ENCODE results near the gene STRADA. TPM values are rescaled to one million over a fixed set of nuclear protein-coding genes. Genes with fewer than 3 reads are reported as not detected.

The STRADA gene
- total and polyA plus RNA-seq, 8 donors, result 28.1 to 87.5 (median 80.6) TPM

DNA sequence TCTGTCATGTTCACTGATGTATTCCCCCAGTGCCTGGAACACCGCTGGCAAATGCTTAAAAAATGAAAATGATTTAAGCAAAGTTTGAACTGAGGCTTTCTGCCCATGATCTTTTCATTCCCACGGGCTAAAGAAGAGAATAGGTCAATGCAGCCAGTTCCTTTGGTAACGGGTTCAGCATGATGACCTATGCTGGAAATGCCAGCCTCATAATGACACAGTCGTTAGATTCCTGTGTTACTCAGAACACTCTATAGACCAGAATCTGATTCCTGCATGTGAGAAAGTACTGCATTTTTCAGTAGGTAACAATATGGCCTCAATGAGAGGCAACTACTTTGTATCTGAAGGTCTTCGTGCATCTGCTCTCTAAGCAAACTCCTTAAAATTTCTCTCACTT lies 22.6 kb downstream of the STRADA start:
- no peaks in the 10 kb centered on the region for H3K27me3 ChIP-seq
- no peaks in the 10 kb centered on the region for H3K4me1 ChIP-seq
- no peak overlapping the region for H3K27ac ChIP-seq
- no peak overlapping the region for H3K4me3 ChIP-seq
- H3K9me3 ChIP-seq, result no peaks in the 10 kb centered on the region
- DNase-seq (no peak), ATAC-seq (no peak)
- intact Hi-C loops (cut with DNase I), result no loop called here
- H3K36me3 ChIP-seq, result peaks cover 0 to 26% of the 10 kb centered on the region in 2 donors
- TF ChIP-seq, protein P1, sequence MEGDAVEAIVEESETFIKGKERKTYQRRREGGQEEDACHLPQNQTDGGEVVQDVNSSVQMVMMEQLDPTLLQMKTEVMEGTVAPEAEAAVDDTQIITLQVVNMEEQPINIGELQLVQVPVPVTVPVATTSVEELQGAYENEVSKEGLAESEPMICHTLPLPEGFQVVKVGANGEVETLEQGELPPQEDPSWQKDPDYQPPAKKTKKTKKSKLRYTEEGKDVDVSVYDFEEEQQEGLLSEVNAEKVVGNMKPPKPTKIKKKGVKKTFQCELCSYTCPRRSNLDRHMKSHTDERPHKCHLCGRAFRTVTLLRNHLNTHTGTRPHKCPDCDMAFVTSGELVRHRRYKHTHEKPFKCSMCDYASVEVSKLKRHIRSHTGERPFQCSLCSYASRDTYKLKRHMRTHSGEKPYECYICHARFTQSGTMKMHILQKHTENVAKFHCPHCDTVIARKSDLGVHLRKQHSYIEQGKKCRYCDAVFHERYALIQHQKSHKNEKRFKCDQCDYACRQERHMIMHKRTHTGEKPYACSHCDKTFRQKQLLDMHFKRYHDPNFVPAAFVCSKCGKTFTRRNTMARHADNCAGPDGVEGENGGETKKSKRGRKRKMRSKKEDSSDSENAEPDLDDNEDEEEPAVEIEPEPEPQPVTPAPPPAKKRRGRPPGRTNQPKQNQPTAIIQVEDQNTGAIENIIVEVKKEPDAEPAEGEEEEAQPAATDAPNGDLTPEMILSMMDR (IDR thresholded peaks at IDR 0.05), result no peak

DNA sequence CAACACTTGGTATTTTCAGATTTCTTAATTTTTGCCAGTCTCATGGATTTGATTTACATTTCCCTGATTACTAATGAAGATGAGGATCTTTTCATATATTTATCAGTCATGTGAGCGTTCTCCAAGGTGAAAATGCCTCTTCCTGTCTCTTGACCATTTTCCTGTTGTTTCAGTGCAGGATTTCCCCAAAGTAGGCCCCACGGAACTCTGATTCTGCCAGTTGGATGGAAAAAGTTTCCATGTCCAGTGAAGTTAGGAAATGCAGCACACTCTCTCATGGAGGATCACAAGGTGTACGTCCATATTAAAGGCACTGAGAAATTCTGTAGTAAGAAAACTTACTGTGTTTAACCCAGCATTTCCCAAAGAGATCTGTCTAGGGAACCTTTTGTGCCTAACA lies 25.2 kb downstream of the STRADA start:
- Histone ChIP-seq H3K27ac (no peak overlapping the region), H3K4me3 (no peak overlapping the region), H3K27me3 (no peaks in the 10 kb centered on the region), H3K36me3 (peaks cover 0 to 51% of the 10 kb centered on the region in 2 donors), H3K4me1 (no peaks in the 10 kb centered on the region), H3K9me3 (no peaks in the 10 kb centered on the region)
- TF ChIP-seq, protein P1 (IDR thresholded peaks at IDR 0.05), result no peak
- intact Hi-C loops (cut with DNase I), result no loop called here
- DNase-seq, result no peak
- no peak for ATAC-seq

DNA sequence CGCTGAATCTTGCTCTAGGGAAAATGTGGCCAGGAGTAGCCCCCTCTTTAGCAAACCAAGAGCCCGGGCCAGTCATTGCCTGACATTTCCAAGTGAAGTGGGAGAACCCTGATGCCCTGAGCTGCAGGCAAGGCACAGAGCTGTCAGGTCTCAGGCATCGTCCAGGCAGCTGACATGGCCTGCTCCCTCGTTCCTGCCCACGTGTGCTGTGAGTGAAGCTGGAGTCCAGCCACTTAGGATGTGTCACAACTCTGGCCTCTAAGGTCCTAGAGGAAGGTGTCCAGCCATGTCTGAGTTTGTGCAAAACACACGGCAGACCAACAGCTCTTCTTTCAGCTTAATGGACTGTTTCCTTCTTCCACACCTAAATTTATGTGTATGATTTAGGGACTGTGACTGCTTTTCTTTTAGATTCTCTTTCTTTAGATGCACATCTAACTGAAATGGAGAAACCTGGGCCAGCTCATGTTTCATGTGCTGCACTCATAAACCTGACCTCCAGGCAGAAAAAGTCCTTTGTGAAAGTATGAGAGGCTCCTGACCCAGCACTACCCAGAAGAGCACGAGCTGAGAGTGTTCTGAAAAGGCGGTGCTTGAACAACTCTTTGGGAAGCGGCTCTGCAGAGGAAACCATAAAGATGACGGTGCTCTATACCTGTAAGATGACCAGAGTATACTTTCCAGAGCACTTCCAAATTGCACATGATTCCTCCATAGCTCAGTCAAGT lies 26.9 kb downstream of the STRADA start:
- peak; percentile 69 for ATAC-seq
- intact Hi-C loops (cut with DNase I), result no loop called here
- Histone ChIP-seq H3K27me3 (no peaks in the 10 kb centered on the region), H3K4me1 (no peaks in the 10 kb centered on the region), H3K9me3 (no peaks in the 10 kb centered on the region), H3K36me3 (peaks cover 0 to 65% of the 10 kb centered on the region in 2 donors), H3K4me3 (no peak overlapping the region), H3K27ac (no peak overlapping the region)
- no peak for DNase-seq
- TF ChIP-seq, protein P1 (IDR thresholded peaks at IDR 0.05), result no peak

DNA sequence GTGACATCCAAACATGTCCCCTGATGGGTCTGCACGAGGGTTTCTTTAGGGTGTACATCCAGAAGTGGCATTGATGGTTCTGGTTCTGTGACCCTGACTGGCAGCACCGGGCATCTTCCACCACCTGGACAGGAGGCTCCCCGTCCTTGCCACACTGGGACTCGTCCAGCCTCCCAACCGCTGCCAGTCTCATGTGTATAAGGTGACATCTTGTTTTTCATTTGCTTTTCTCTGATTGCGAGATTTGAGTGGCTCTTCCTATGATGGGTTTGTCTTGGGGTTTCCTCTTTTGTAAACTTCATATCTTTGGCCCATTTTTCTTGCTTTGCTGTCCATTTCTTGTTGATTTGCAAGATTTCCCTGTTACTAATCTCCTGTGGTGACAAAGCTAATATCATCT lies 32.5 kb downstream of the STRADA start:
- H3K27ac ChIP-seq, result no peak overlapping the region
- TF ChIP-seq, protein P1 (IDR thresholded peaks at IDR 0.05), result no peak
- no peak overlapping the region for H3K4me3 ChIP-seq
- peaks cover 0 to 92% of the 10 kb centered on the region in 2 donors for H3K36me3 ChIP-seq
- no peak for ATAC-seq
- peaks cover 0 to 11% of the 10 kb centered on the region in 2 donors for H3K4me1 ChIP-seq
- intact Hi-C loops (cut with DNase I), result no loop called here
- DNase-seq, result no peak
- H3K9me3 ChIP-seq, result no peaks in the 10 kb centered on the region
- no peaks in the 10 kb centered on the region for H3K27me3 ChIP-seq

DNA sequence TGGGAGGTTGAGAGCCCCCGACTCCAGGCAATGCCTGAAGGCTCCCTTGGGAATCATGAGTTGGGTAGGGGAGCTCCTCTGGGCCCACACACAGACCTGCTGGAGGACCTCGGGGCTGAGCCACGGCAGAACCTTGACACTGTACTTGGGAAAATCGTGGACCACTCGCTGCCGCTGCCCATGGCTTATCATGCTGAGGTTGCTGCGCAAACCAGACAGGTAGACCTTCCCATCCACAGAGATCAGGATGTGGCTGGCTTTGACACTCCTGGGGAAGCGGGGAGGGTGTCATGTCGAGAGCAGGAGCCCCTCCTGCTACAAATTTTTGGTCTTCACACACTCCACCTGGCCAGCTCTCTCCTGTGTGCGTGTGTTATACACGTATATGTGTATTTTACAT lies 34.4 kb downstream of the STRADA start:
- Histone ChIP-seq H3K4me3 (no peak overlapping the region), H3K27ac (no peak overlapping the region), H3K9me3 (no peaks in the 10 kb centered on the region), H3K36me3 (peaks cover 0 to 88% of the 10 kb centered on the region in 2 donors), H3K4me1 (peaks cover 0 to 29% of the 10 kb centered on the region in 2 donors), H3K27me3 (no peaks in the 10 kb centered on the region)
- intact Hi-C loops (cut with DNase I), result no loop called here
- ATAC-seq, result no peak
- TF ChIP-seq, protein P1 (IDR thresholded peaks at IDR 0.05), result no peak
- DNase-seq, result no peak

Measured in left lung (tissue), 10 donors.